Loucy (cell line): ENCODE results near the gene PPOX.
A peak's percentile ranks its signal among the peaks of the same experiment; 100 is the strongest.

Source experiments
- H2AFZ ChIP-seq: fragments of 200-600 bp; sonication (generic); 2 replicates; pipeline ENCODE4 v1.6.0; 2016; ENCODE audit warnings: antibody characterized with exemption, mild to moderate bottlenecking, low read length, moderate library complexity
- H3F3A ChIP-seq: fragments of 200-600 bp; 2 replicates; pipeline ENCODE4 v1.6.0; 2016; ENCODE audit warnings: antibody characterized with exemption, low read depth, mild to moderate bottlenecking
- H3K27me3 ChIP-seq: fragments of 200-600 bp; sonication (generic); 2 replicates; pipeline ENCODE4 v1.6.1; 2014; ENCODE audit warnings: low read length, mild to moderate bottlenecking; ENCODE audit not compliant: insufficient read depth, poor library complexity, severe bottlenecking
- H3K36me3 ChIP-seq: fragments of 200-600 bp; sonication (generic); 2 replicates; pipeline ENCODE4 v1.6.1; 2016; ENCODE audit warnings: low read length; ENCODE audit not compliant: insufficient read depth
- H3K4me1 ChIP-seq: fragments of 200-600 bp; sonication (generic); 2 replicates; pipeline ENCODE4 v1.5.1; 2014; ENCODE audit warnings: low read length, mild to moderate bottlenecking; ENCODE audit not compliant: insufficient read depth, poor library complexity, severe bottlenecking
- H3K4me2 ChIP-seq: fragments of 200-600 bp; sonication (generic); 2 replicates; pipeline ENCODE4 v1.6.0; 2014; ENCODE audit warnings: antibody characterized with exemption, low read length, low read depth, mild to moderate bottlenecking; ENCODE audit not compliant: poor library complexity, severe bottlenecking
- H3K4me3 ChIP-seq: fragments of 200-600 bp; sonication (generic); 2 replicates; pipeline ENCODE4 v1.5.1; 2014; ENCODE audit warnings: low read length, mild to moderate bottlenecking, mixed read lengths; ENCODE audit not compliant: poor library complexity, severe bottlenecking
- H3K79me2 ChIP-seq: fragments of 200-600 bp; sonication (generic); 2 replicates; pipeline ENCODE4 v1.6.1; 2014; ENCODE audit warnings: low read length; ENCODE audit not compliant: insufficient read depth
- H3K9ac ChIP-seq: fragments of 200-600 bp; sonication (generic); 2 replicates; pipeline ENCODE4 v1.6.0; 2014; ENCODE audit warnings: mild to moderate bottlenecking, low read depth, low read length, moderate library complexity; ENCODE audit not compliant: poor library complexity, severe bottlenecking
- H3K9me2 ChIP-seq: fragments of 200-600 bp; sonication (generic); replicated peaks from 2 replicates; pipeline ENCODE4 v1.6.1; 2016; ENCODE audit warnings: low read depth, low read length, mixed read lengths
- H3K9me3 ChIP-seq: fragments of 200-600 bp; sonication (generic); 2 replicates; pipeline ENCODE4 v1.6.1; 2014; ENCODE audit warnings: mild to moderate bottlenecking, antibody characterized with exemption, low read length, low read depth; ENCODE audit not compliant: insufficient read depth
- H4K20me1 ChIP-seq: fragments of 200-600 bp; sonication (generic); 2 replicates; pipeline ENCODE4 v1.6.0; 2014; ENCODE audit warnings: antibody characterized with exemption, low read length, mild to moderate bottlenecking; ENCODE audit not compliant: insufficient read depth, poor library complexity, severe bottlenecking
- CTCF ChIP-seq: fragments of 200-600 bp; sonication (generic); conservative IDR thresholded peaks from 2 replicates; pipeline ENCODE4 v1.5.1; 2014; ENCODE audit warnings: mild to moderate bottlenecking, antibody characterized with exemption, low read length
- EZH2phosphoT487 ChIP-seq: fragments of 200-600 bp; IDR thresholded peaks from 2 replicates; pipeline ENCODE4 v1.6.1; 2018; ENCODE audit warnings: antibody characterized with exemption, mild to moderate bottlenecking, moderate library complexity, borderline replicate concordance

The PPOX gene

GRCh38 chr1:161159087-161159912 lies 6.9 kb upstream of the PPOX start, which contains the start of gene USP21:
USP21 (plus strand) TSS chr1:161159500; CDS start chr1:161160641, 1,141 bp downstream.
- Histone ChIP-seq H3F3A (no peaks in the 10 kb centered on the region), H4K20me1 (no peaks in the 10 kb centered on the region), H2AFZ (peak within 1 kb of the TSS; percentile 95), H3K4me2 (peak within 1 kb of the TSS; percentile 80), H3K9me3 (no peaks in the 10 kb centered on the region), H3K4me1 (peaks cover 41% of the 10 kb centered on the region), H3K9me2 (no peaks in the 10 kb centered on the region), H3K79me2 (peaks cover 42% of the 10 kb centered on the region), H3K9ac (peak within 1 kb of the TSS; percentile 92), H3K4me3 (peak within 1 kb of the TSS; percentile 88), H3K36me3 (peaks cover 16% of the 10 kb centered on the region; the same call in 1 of the 2 replicates), H3K27me3 (no peaks in the 10 kb centered on the region)
- TF ChIP-seq EZH2phosphoT487, result no peak
- TF ChIP-seq CTCF, result no peak

DNA sequence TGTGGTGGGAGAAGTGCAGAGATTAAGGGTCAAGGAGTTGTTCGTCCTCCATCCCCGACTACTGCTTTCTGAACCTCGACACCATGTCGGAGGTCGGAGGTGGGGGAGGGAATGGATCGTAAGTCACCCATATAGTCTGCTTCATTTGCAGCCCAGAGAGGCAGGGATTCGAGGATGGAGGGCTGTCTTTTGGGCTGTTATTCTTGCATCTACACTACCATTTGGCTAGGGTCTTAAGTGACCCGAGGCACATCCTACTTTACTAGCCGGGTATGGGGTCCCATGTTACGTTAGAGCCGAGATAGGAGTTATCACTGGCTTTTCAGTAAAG lies 6.3 kb upstream of the PPOX start:
- H4K20me1 ChIP-seq, result no peaks in the 10 kb centered on the region
- H3F3A ChIP-seq, result no peaks in the 10 kb centered on the region
- H3K9me3 ChIP-seq, result no peaks in the 10 kb centered on the region
- TF ChIP-seq CTCF (no peak), EZH2phosphoT487 (no peak)
- peak overlapping the region; percentile 80 for H3K4me2 ChIP-seq
- H3K9me2 ChIP-seq, result no peaks in the 10 kb centered on the region
- peaks cover 16% of the 10 kb centered on the region; the same call in 1 of the 2 replicates for H3K36me3 ChIP-seq
- H2AFZ ChIP-seq, result peak overlapping the region; percentile 95
- H3K27me3 ChIP-seq, result no peaks in the 10 kb centered on the region
- peaks cover 36% of the 10 kb centered on the region for H3K79me2 ChIP-seq
- H3K4me1 ChIP-seq, result peaks cover 37% of the 10 kb centered on the region
- peak overlapping the region; percentile 88 for H3K4me3 ChIP-seq
- peak overlapping the region; percentile 92 for H3K9ac ChIP-seq

DNA sequence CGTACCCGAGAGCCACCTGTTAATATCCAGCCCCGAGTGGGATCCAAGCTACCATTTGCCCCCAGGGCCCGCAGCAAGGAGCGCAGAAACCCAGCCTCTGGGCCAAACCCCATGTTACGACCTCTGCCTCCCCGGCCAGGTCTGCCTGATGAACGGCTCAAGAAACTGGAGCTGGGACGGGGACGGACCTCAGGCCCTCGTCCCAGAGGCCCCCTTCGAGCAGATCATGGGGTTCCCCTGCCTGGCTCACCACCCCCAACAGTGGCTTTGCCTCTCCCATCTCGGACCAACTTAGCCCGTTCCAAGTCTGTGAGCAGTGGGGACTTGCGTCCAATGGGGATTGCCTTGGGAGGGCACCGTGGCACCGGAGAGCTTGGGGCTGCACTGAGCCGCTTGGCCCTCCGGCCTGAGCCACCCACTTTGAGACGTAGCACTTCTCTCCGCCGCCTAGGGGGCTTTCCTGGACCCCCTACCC lies 5.5 kb upstream of the PPOX start:
- Histone ChIP-seq H3K4me2 (peak overlapping the region; percentile 80), H3F3A (no peaks in the 10 kb centered on the region), H2AFZ (no peak overlapping the region), H3K9ac (peak overlapping the region; percentile 92), H3K27me3 (no peaks in the 10 kb centered on the region), H3K36me3 (peaks cover 16% of the 10 kb centered on the region; the same call in 1 of the 2 replicates), H3K4me3 (peak overlapping the region; percentile 88), H3K4me1 (peaks cover 29% of the 10 kb centered on the region), H3K9me3 (no peaks in the 10 kb centered on the region), H3K79me2 (peaks cover 28% of the 10 kb centered on the region), H3K9me2 (no peaks in the 10 kb centered on the region), H4K20me1 (no peaks in the 10 kb centered on the region)
- TF ChIP-seq CTCF, result no peak
- TF ChIP-seq EZH2phosphoT487, result no peak
